Stimulated activated CD8-positive, alpha-beta memory T cell treated with anti-CD3 and anti-CD28 coated beads, Interleukin-7, amount 100 ng/mL, for 24 hours (primary cell): ENCODE results near the gene EXOC4.
"Not testable (repeated sequence)": the region's sequence is repeated elsewhere in the genome, so short reads cannot be mapped to it uniquely, and the experiment has no call there.

Experiments used
- DNase-seq: peaks from one replicate; pipeline ENCODE4 v3.0.0-alpha.2; 2020; ENCODE audit warnings: low read depth

EXOC4 gene

DNA sequence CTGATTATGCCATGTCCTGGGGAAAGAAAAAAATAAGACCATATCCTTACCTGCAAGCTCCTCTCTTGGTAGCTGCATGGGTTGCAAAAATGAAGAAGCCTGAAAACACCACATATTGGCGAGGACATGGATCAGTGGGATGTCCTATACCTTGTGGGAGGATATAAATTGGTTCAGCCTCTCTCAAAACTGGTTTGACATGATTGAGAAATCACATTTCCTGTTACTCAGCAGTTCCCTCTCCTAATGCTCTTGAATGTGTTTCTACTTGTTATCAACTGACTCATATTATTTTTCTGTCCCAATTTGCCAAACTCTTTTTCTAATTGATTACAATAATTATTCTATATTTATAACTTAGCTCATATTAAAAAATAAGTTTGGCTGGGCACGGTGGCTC lies 380.2 kb downstream of the EXOC4 start:
- DNase-seq, result no peak

DNA sequence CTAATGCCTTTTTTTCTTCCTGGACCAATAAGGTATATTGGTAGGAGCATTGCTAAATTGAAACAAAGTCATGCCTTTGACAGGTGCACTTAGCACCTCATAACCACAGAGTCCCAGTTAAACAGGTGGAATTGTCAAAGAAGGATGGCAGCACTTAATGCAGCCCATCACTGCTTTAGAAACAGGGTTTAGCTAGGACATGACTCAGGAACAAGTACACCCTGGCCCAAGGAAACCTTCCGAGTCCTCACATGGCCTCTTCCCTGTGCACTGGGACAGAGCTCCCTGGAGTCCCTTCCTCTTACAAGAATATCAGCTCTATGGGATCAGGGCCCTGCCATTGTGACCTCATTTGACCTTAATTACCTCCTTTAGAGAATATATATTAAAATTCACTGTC lies 382.7 kb downstream of the EXOC4 start:
- DNase-seq, result no peak

DNA sequence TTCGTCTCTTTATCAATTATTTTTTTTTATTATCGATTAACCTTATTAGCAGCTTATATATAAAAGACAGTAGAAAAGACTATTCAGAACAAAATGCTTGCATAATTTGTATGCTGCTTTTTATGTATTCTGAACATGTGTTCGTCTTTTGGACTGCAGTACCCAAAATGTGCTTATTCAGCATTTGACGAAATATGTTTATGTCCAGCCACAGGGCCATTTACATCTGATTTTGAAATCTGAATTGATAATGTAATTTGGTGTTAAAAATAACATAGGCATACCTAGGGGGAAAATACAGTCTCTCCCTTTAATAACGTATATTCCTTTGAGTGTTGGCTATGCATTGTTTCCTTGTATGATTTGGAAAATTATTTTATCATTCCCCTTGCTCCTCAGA lies 386.0 kb downstream of the EXOC4 start:
- no peak for DNase-seq

DNA sequence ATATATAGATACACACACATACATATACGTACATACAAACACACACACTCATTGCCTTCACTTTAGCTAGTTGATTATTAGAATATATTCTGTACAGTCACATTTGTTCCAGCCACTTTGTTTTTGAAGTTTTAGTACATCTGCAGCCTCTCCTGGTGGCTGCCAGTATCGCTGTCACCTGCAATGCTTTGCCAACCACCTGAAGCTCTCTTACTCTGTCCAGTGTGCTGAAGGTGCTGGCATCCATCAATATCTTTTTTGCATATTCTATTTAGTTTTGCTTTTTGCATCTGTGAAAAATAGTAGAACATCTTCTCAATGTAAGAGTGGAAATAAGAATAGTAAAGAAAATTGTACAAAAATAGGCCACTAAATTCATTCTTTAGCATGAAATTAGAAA lies 388.6 kb downstream of the EXOC4 start:
- no peak for DNase-seq

DNA sequence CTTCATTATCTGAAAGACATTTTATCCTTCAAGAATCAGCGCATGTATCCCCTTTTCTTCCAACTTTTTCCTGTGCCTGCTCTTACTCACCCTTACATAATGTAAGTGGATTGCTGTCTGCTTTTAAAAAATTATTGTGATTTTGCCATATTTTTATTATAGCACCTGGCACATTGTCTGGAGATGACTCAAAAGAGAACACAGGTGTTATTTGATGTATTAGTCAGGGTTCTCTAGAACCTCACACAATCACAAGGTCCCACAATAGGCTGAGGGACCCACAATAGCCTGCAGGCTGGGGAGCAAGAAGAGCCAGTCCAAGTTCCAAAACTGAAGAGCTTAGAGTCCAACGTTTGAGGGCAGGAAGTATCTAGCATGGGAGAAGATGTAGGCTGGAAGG lies 390.0 kb downstream of the EXOC4 start:
- DNase-seq, result no peak

DNA sequence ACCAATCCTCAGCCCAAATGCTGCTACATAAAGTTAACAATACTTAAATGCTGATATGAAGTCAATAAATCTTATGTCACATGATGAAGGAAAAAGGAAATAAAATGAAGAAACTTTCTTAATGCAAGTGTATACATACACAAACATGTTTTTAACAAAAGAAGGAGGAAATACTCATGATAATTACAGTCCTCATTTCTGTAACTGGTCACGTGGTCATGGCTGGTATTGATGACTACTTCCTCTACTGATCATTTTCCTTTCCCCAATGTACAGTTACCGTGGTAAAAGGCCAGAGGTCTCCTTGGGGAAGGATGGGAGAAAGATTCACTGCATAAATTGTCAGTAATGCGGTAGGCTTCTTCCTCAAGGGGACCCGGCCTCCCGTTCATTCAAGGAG lies 390.8 kb downstream of the EXOC4 start:
- not testable (repeated sequence) for DNase-seq

DNA sequence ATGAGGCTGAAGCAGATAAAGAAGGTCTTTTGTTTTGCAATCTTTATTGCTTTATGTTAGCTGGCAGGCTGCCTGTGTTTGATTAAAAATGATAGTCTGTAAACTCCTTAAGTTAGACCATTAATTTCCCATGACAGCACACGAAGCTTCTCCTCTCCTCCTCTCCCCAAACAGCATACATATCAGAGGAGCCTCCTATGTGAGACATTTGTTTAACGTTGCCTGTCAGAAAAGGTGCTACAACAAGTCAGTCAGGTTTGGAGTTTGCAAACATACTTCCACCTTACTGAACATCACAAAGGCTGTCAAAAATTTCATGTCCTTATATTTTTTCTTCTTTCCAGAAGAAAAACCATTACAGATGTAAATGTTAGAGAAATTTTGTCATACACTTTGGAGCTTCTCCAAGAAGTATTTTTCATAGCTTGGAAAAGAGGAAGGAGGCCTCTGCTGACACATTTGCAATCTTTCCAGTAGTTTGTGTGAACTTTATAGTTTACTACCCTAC lies 393.1 kb downstream of the EXOC4 start:
- no peak for DNase-seq

DNA sequence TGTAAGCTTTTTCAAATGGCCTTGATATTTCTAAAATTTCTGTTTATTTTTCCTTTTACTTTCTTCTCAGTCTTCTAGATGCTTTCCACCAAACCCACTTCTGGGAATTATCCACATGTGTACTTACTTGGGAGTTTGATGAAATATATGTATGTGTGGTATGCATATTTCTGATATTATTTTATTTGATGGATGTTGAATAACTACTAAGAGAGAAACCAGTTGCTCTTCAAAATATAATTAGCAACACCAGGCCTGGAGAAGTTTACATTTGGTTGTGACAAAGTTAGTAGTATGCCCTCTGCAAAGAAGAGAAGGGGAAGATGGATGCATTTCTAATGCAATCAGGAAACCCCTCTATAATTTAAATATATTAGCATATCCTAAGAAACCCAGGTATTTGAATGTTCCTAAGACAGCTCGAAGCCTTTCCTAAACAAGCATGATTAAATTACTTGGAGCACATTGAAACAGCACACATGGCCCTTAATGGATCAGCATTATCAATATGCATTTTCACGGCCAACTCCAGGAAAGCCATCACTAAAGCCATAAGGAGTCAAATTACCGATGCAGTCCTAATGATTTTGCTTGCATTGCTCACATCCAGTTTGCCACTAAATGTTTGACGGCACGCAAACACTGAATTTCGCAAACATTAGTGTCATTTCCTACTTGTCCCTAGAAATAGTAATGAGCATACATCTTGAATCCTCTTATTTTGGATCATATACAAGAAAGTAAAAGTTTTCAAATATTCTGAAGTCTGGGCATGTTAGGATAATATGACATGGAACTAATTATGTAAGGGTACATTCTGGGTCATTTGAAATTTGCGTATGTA lies 393.8 kb downstream of the EXOC4 start:
- DNase-seq, result no peak

DNA sequence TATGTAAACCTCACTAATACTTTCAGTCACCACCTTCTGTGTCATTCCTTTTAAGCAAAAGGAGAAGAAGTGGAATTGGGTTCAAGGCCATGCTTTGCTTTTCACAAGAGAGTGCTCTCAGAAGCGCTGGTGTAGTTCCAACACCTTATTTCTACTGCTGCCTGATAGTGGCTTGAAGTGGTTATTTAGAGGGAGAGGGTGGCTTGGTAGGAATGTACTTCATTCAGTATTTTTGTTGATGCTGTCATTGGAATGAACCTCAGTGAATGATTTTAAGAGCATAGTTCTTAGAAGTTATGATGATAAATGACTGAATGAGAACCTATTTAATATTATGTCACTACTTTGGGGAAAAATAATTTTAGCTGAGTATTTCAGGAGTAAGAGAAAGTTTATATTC lies 396.7 kb downstream of the EXOC4 start:
- no peak for DNase-seq

DNA sequence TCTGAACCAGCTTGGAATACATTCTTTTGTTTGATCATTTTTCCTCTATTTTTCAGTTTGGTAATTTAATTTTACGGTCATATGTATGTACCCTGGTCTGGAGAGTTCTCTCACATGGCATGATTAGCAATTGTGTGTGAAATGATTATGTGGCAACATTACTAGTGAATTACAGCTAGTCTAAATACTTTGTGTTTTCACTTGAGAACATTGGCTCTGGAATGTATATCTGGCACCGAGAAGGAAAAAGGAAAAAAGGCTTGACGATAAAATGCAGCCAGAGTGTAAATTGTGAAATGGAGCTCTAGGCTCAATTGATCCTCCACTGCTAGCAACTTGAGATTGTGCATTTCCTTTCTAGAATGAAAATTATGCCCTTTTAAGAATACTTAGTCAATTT lies 397.2 kb downstream of the EXOC4 start:
- no peak for DNase-seq

DNA sequence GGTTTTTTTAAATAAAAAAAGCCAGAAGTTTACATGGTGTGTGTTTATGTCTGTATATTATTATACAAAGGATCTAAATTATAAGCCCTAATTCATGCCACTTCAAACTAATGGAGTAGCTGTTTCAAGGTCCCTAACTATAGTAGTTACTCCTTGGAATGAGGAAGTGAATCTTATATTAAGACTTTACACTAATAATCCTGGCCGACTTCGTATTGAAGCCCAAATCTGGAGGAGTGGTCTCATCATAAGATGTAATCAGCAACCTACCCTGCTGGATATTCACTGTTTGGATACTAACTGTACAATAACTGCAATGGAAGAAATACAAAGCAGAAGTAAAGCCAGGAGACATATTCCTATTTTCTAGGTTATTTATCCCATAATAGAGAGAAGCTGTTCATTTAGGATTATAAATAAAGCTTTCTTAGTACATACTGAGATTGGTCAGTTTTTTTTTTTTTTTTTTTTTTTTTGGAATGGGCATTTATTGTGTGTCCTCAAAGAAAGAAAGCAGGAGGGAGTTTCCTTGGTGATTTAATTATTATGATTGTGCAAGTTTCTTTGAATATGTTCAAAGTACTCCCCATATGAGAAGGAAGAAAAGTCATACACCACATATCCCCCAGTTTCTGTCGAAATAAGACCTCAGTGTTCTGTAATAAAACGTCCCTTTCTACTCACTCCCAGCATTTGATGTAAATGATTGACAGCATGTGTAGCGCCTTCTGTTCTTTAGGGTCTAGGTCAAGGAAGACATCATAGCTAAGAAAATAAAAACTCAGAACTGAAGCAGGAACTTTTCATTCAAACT lies 397.8 kb downstream of the EXOC4 start:
- DNase-seq, result no peak

DNA sequence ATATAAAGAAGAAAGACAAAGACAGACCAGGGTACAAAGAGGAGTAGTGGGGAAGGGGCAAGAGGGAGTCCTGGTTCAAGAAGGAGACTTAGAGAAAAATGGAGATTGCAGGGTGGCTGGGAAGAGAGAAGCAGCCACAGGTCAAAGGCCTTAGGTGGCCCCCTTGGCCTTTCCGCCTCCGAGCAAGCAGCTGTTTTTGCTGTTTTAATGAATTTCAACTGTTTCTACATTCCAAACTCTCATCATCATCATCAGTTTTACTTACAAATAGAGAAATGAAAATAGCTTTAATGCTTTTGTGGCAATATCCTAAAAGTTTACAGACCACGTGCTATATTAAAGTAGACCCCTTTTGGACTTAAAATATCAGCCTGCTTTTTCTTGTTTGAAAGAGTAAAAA lies 399.7 kb downstream of the EXOC4 start:
- DNase-seq, result no peak

DNA sequence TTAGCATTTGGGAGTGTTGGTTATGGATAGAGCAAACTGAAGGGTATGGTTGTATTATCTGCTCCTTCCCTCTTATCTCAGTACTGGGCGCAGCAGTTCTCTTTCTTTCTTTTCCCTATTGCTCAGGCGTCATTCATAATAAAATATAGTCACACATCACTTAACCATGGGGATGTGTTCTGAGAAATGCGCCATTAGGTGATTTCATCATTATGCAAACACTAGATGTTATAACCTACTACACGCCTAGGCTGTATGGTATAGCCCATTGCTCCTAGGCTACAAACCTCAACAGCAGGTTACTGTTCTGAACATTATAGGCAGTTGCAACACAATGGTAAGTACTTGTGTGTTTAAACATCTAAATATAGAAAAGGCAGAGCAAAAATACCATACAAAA lies 401.7 kb downstream of the EXOC4 start:
- DNase-seq, result no peak

DNA sequence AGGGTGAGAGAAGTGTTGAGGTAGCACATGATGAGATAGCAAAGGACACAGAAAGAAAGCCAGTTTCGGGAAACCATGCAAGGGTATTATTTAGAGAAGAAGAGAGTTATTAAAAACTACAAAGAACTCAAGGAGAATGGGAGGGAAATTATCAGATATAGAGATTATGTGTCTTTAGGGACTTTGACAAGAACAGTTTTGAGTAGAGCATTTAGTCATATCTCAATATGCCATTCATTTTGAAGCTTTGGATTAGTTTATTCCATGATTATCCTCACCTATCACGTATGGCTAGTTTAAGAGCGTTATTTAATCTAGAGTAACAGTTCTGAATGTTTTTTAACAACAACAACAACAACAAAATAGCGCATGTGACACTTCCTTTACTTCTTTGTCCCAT lies 409.4 kb downstream of the EXOC4 start:
- DNase-seq, result no peak

DNA sequence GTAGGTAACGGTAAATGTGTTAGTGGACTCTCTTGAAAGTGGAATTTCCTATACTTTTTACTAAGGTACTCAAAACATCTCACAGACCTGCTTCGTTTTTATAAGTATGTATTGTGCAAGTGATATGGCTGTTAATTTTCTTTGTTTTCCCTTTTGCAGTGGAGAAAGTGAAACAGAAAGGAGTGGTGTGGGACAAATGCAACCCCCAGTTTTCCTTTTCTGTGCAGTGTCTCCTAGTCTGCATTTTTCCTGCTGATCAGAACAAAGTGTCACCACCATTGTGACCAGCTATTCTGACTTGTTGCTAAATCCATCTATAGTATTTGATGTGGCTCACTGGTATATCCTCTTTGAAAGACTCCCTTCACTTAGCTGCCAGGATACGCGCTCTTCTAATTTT lies 410.0 kb downstream of the EXOC4 start:
- DNase-seq, result no peak

DNA sequence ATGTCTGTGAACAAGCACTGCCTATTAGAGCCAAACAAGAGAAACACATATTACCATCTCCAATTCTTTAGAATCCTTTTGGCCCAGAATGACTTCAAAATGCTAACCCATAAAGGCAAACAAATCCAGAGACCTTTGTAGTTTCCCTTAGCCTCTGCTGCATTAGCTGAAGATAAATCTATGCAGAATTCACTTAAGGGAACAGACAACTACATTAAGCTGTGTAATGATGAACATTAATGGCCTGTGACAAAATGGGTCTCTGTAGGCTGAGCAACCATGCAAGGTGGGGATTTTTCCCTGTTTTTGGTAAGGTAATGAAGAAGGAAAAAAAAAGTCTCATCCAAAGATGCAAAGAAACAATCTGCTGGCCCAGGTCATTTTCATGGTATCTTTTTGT lies 411.6 kb downstream of the EXOC4 start:
- no peak for DNase-seq

DNA sequence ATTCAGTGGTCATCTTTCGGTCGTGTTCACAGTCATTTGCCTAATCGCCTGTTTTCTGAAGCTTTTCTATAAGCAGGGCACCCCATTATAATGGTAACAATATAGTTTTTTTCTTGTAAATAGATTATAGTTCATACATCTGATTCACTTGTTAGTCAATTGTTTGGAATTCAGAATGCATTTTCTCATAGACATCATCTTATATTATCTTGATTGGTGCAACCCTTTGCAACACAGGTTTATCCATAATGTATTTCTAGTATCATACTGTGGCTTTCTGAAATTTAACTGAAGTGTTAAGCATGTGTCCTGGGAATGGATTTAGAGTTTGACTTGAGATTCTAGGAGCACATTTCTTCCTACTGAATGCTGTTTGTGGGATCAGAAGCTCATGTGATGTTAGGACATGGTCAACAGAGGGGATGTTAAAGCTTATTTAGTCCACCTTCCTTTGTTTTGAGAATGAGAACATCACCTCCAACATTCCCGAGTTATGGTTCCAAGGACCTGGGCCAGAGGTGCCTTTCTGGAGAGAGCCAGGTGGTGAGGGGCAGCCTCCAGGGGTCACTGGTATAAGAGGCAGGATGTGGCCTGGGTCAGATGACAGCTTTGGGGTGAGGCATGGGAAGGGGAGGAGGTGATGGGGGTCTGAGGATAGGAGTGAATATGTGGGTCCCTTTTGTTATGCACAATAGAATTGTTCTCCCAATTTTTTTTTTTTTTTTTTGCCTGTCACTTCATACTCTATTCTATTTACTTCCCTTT lies 415.6 kb downstream of the EXOC4 start:
- no peak for DNase-seq

DNA sequence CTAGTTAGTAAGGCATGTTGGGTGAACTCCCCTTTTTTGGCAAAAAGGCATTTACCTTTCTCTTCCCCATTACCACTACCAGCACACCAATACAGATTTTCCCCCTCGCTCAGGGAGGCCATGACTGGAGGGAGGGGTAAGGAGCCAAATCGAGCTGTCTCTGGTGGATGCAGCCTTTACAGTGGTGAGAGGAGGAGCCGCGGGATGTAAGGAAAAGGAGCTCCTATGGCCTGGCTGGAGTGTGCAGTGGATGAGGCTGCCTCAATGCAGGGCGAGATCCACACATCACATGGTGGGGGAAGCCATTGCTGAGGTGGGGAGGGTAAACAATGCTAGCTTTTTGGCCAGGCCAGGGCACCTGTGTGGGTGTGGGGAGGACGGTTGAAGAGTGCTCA lies 416.2 kb downstream of the EXOC4 start:
- DNase-seq, result no peak

DNA sequence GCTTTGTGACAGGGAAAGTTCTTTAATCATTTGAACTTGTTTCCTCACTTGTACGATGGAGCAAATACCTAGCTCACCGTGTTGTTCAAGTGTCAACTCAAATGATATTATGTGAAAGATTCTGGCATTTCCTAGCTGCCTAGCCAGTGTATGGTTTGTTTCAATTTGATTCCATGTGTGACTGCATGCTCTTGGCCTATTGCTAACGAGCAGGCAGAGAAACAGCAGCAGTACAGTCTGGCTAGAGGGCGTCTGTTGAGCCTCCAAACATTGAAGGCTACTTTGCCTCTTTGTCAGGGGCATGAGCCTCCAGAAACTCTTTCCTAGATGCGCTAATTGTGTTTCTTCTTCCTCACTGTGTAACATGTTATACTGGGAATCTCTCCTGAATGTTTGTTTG lies 417.4 kb downstream of the EXOC4 start:
- DNase-seq, result no peak

DNA sequence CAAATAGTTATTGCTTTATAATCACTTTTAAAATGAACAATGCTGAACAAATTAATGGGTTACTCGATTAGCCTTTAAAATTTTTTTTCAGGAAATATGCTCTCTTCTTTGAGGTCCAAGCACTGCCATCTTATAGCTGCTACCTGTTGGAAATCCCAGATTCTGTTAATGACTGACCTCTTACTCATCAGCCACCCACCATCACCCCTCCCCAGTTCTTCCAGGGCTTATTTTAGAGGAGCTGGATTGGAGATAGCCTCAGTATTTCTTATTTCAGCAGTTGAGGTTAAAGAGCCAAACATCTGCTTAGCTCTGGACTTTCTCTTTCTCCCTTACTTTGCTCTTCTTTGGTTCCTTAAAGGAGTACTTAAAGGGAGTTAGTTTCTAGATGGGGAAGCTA lies 420.0 kb downstream of the EXOC4 start:
- no peak for DNase-seq

DNA sequence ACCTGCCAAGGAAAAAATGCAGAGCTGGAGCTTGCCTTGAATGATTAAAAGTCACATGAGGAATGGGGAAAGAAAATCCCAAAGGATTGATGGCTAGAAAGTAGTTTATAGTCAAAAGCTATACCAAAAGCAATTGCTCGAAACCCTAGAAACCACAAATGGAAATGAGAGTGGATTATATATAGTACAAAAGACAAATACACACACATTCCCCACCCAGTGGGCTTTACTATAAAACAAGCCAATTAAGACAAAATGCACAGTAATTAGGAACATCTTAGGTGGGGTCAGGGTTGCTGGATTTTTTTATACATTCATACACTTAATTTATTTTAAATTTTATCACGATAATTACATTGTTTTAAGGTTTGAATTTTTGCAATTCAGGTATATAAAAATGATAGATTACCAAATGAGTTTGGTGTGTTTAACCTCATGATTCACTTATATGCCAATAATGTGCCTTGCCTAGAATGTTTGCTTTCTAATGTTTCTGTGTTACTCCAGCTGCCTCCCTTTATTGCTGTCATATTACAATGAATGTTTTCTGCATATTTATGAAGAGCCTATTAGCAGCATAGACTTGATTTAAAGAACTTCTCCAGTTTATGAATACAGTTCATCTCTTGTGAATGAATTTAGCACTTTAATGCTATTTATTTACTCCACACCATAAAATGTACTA lies 421.3 kb downstream of the EXOC4 start:
- no peak for DNase-seq
